ENCODE results near the gene EIF2S1. TPM values are rescaled to one million over a fixed set of nuclear protein-coding genes. Genes with fewer than 3 reads are reported as not detected.
"Not testable (repeated sequence)": the region's sequence is repeated elsewhere in the genome, so short reads cannot be mapped to it uniquely, and the experiment has no call there.

Gene EIF2S1
- total RNA-seq, 1 experiment from 2014 or later: 415 TPM

DNA sequence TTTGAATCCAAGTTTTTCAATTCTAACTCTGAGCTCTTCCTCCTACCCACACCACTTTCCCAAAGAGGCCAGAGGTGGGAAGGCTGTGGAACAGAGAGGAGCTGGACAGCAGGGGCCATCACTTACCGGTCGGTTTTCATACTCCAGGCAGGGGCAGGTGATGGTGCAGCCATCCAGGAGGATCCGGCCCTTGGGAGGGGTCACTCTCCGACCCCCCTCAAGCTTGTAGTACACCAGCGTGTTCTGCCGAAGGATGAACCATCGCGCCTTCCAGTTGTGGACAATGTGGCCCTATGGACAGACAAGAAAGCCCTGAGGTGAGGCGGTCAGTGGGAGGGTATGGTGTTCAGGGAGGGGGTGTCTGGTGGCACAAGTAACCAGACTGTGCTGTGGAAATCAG is 37.4 kb downstream of the EIF2S1 start:
- no peak for DNase-seq

DNA sequence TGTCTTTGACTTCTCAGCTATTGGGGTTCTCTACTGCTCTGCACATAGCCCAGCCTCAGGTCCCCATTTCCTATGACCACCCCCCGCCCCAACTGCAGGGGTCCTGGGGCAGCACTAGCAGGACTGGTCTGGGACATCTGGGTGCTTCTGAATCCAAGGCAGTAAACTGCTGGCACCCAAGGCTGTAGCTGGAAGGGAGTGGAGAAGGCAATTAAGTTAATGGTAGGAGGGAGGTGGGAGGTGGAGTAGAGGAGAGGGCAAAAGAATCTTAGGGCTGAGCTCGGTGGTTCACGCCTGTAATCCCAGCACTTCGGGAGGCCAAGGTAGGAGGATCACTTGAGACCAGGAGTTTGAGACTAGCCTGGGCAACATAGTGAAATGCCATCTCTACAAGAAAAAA is 40.3 kb downstream of the EIF2S1 start:
- Histone ChIP-seq H3K27ac (ENCODE audit: low read length) (no peak overlapping the region), H3K9ac (ENCODE audit: low read length) (no peak overlapping the region), H3K4me1 (ENCODE audit: insufficient read depth, low read length) (peaks cover 4% of the 10 kb centered on the region; the same call in 1 of the 2 replicates), H3K9me2 (replicated peaks; ENCODE audit: low read length) (no peaks in the 10 kb centered on the region), H3K4me3 (ENCODE audit: low read length) (no peak overlapping the region), H2AFZ (ENCODE audit: low read length) (no peak overlapping the region), H4K20me1 (ENCODE audit: low read length) (no peaks in the 10 kb centered on the region), H3K36me3 (ENCODE audit: low read depth, low read length) (no peaks in the 10 kb centered on the region), H3K4me2 (ENCODE audit: low read length) (no peak overlapping the region), H3K79me2 (ENCODE audit: low read length) (peaks cover 7% of the 10 kb centered on the region; the same call in 1 of the 2 replicates), H3K27me3 (ENCODE audit: low read length) (no peaks in the 10 kb centered on the region), H3F3A (ENCODE audit: low read length, unreplicated experiment) (no peaks in the 10 kb centered on the region), H3K9me3 (ENCODE audit: low read length) (no peaks in the 10 kb centered on the region)
- no peak for ATAC-seq
- POLR2A ChIA-PET (ENCODE audit: unreplicated experiment): no interaction called here
- CTCF ChIA-PET: no interaction called here
- TF ChIP-seq EZH2 (IDR thresholded peaks at IDR 0.05; ENCODE audit: low read length, unreplicated experiment) (no peak), EZH2phosphoT487 (IDR thresholded peaks at IDR 0.05; ENCODE audit: borderline replicate concordance, low read length) (no peak)
- TF ChIP-seq, protein P1, sequence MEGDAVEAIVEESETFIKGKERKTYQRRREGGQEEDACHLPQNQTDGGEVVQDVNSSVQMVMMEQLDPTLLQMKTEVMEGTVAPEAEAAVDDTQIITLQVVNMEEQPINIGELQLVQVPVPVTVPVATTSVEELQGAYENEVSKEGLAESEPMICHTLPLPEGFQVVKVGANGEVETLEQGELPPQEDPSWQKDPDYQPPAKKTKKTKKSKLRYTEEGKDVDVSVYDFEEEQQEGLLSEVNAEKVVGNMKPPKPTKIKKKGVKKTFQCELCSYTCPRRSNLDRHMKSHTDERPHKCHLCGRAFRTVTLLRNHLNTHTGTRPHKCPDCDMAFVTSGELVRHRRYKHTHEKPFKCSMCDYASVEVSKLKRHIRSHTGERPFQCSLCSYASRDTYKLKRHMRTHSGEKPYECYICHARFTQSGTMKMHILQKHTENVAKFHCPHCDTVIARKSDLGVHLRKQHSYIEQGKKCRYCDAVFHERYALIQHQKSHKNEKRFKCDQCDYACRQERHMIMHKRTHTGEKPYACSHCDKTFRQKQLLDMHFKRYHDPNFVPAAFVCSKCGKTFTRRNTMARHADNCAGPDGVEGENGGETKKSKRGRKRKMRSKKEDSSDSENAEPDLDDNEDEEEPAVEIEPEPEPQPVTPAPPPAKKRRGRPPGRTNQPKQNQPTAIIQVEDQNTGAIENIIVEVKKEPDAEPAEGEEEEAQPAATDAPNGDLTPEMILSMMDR (conservative IDR thresholded peaks at IDR 0.05; ENCODE audit: low read depth, low read length): no peak
- DNase-seq: no peak
- no TSS peak for BruUV-seq (replicated peaks)
- intact Hi-C loops (cut with micrococcal nuclease): no loop called here

More for the DNA sequence above, 37.4 kb downstream of the EIF2S1 start:
- peaks cover 12% of the 10 kb centered on the region for H3K4me1 ChIP-seq (ENCODE audit: insufficient read depth, low read length)
- H3K36me3 ChIP-seq (ENCODE audit: low read depth, low read length): no peaks in the 10 kb centered on the region; the same call in 1 of the 2 replicates
- no peaks in the 10 kb centered on the region for H3F3A ChIP-seq (ENCODE audit: low read length, unreplicated experiment)
- H3K27me3 ChIP-seq (ENCODE audit: low read length): no peaks in the 10 kb centered on the region
- no peak overlapping the region for H3K9ac ChIP-seq (ENCODE audit: low read length)
- intact Hi-C loops (cut with micrococcal nuclease): no loop called here
- no TSS peak for BruUV-seq (replicated peaks)
- H2AFZ ChIP-seq (ENCODE audit: low read length): no peak overlapping the region
- CTCF ChIA-PET: no interaction called here
- no peaks in the 10 kb centered on the region for H3K9me3 ChIP-seq (ENCODE audit: low read length)
- H3K4me2 ChIP-seq (ENCODE audit: low read length): no peak overlapping the region
- no peak overlapping the region for H3K27ac ChIP-seq (ENCODE audit: low read length)
- POLR2A ChIA-PET (ENCODE audit: unreplicated experiment): no interaction called here
- H3K79me2 ChIP-seq (ENCODE audit: low read length): no peaks in the 10 kb centered on the region
- no peak overlapping the region for H3K4me3 ChIP-seq (ENCODE audit: low read length)
- no peaks in the 10 kb centered on the region for H3K9me2 ChIP-seq (replicated peaks; ENCODE audit: low read length)
- ATAC-seq: no peak
- TF ChIP-seq, protein P1 (conservative IDR thresholded peaks at IDR 0.05; ENCODE audit: low read depth, low read length): no peak
- no peak for TF ChIP-seq EZH2 (IDR thresholded peaks at IDR 0.05; ENCODE audit: low read length, unreplicated experiment)
- TF ChIP-seq EZH2phosphoT487 (IDR thresholded peaks at IDR 0.05; ENCODE audit: borderline replicate concordance, low read length): no peak
- no peaks in the 10 kb centered on the region for H4K20me1 ChIP-seq (ENCODE audit: low read length)

DNA sequence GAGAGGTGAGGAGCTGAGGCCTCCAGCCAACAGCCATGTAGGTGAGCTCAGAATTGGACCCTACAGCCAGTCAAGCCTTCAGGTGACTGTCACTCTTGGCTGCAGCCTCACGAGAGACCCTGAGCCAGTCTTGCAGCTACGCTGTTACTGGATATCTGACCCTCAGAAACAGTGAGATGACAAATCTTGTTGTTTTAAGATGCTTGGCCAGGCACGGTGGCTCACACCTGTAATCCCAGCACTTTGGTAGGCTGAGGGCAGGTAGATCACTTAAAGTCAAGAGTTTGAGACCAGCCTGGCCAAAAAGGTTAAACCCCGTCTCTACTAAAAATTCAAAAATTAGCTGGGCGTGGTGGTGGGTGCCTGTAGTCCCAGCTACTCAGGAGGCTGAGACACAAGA is 45.6 kb downstream of the EIF2S1 start:
- ATAC-seq (no peak), DNase-seq (no peak)
- Histone ChIP-seq H3K27ac (ENCODE audit: low read length) (no peak overlapping the region), H3K36me3 (ENCODE audit: low read depth, low read length) (no peaks in the 10 kb centered on the region), H4K20me1 (ENCODE audit: low read length) (no peaks in the 10 kb centered on the region), H3K4me2 (ENCODE audit: low read length) (no peak overlapping the region), H3K4me3 (ENCODE audit: low read length) (no peak overlapping the region), H3K27me3 (ENCODE audit: low read length) (no peaks in the 10 kb centered on the region), H3K79me2 (ENCODE audit: low read length) (peaks cover 26% of the 10 kb centered on the region; the same call in 1 of the 2 replicates), H3K9ac (ENCODE audit: low read length) (no peak overlapping the region), H3K9me2 (replicated peaks; ENCODE audit: low read length) (no peaks in the 10 kb centered on the region), H3K9me3 (ENCODE audit: low read length) (no peaks in the 10 kb centered on the region), H2AFZ (ENCODE audit: low read length) (no peak overlapping the region), H3K4me1 (ENCODE audit: insufficient read depth, low read length) (peaks cover 4% of the 10 kb centered on the region), H3F3A (ENCODE audit: low read length, unreplicated experiment) (no peaks in the 10 kb centered on the region)
- intact Hi-C loops (cut with micrococcal nuclease): no loop called here
- POLR2A ChIA-PET (ENCODE audit: unreplicated experiment): no interaction called here
- no peak for TF ChIP-seq EZH2 (IDR thresholded peaks at IDR 0.05; ENCODE audit: low read length, unreplicated experiment)
- TF ChIP-seq, protein P1 (conservative IDR thresholded peaks at IDR 0.05; ENCODE audit: low read depth, low read length): no peak
- TF ChIP-seq EZH2phosphoT487 (IDR thresholded peaks at IDR 0.05; ENCODE audit: borderline replicate concordance, low read length): no peak
- CTCF ChIA-PET: no interaction called here
- no TSS peak for BruUV-seq (replicated peaks)

DNA sequence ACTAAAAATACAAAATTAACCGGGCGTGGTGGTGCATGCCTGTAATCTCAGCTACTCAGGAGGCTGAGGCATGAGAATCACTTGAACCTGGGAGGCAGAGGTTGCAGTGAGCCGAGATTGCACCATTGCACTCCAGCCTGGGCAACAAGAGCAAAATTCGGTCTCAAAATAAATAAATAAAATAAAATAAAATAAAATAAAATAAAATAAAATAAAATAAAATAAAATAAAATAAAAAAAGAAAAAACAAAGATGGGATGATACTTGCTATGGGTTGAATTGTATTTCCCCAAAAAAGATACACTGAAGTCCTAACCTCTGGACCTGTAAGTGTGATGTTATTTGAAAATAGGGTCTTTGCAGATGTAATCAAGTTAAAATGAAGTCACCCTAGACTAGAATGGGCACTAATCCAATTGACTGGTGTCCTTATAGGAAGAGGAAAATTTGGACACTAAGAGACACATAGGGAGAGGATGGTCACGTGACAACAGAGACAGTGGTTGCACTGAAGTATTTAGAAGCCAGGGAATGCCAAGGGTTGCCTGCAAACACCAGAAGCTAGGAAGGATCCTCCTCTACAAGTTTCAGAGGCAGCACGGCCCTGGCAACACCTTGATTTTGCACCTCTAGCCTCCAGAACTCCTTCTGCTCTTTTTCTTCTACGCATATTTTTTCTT is 48.1 kb downstream of the EIF2S1 start:
- BruUV-seq (replicated peaks); ATAC-seq; H3K4me2 ChIP-seq (ENCODE audit: low read length); H3K9me2 ChIP-seq (replicated peaks; ENCODE audit: low read length); H3K27me3 ChIP-seq (ENCODE audit: low read length); H3K4me3 ChIP-seq (ENCODE audit: low read length); DNase-seq; H2AFZ ChIP-seq (ENCODE audit: low read length); H3K9me3 ChIP-seq (ENCODE audit: low read length); POLR2A ChIA-PET (ENCODE audit: unreplicated experiment); H3F3A ChIP-seq (ENCODE audit: low read length, unreplicated experiment); H3K36me3 ChIP-seq (ENCODE audit: low read depth, low read length); CTCF ChIA-PET; H4K20me1 ChIP-seq (ENCODE audit: low read length); H3K27ac ChIP-seq (ENCODE audit: low read length); H3K9ac ChIP-seq (ENCODE audit: low read length); intact Hi-C loops (cut with micrococcal nuclease): not testable (repeated sequence)
- Histone ChIP-seq H3K79me2 (ENCODE audit: low read length) (peaks cover 37% of the 10 kb centered on the region), H3K4me1 (ENCODE audit: insufficient read depth, low read length) (peaks cover 21% of the 10 kb centered on the region)
